SHP77 (cell line): ENCODE results near the gene CHST3.

ENCODE experiments used
- DNase-seq, 2 experiments: peaks; one replicate each; lab custom pipeline; 2025; lab: John Stamatoyannopoulos, UW

CHST3 gene

GRCh38 chr10:72056932-72057751, 92.9 kb downstream of the CHST3 start:
- DNase-seq = no peak

DNA sequence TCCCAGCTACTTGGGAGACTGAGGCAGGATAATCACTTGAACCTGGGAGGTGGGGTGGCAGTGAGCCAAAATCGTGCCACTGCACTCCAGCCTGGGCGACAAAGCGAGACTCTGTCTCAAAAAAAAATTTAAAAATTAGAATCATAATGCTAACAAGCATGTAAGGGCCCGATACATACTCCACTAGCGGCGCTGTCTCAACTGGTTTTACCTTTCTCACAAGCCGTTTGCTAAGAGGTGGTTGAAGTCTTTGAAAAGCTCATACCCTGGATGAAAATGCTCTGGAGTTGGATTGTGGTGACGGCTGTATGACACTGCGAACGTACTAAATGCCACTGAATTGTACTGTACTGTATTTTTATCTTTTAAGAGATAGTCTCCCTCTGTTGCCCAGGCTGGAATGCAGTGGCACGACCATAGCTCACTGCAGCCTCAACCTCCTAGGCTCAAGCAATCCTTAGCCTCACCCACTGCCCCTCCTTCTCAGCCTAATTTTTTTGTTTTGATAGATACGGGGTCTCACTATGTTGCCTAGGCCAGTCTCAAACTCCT, 94.2 kb downstream of the CHST3 start:
- no peak for DNase-seq

DNA sequence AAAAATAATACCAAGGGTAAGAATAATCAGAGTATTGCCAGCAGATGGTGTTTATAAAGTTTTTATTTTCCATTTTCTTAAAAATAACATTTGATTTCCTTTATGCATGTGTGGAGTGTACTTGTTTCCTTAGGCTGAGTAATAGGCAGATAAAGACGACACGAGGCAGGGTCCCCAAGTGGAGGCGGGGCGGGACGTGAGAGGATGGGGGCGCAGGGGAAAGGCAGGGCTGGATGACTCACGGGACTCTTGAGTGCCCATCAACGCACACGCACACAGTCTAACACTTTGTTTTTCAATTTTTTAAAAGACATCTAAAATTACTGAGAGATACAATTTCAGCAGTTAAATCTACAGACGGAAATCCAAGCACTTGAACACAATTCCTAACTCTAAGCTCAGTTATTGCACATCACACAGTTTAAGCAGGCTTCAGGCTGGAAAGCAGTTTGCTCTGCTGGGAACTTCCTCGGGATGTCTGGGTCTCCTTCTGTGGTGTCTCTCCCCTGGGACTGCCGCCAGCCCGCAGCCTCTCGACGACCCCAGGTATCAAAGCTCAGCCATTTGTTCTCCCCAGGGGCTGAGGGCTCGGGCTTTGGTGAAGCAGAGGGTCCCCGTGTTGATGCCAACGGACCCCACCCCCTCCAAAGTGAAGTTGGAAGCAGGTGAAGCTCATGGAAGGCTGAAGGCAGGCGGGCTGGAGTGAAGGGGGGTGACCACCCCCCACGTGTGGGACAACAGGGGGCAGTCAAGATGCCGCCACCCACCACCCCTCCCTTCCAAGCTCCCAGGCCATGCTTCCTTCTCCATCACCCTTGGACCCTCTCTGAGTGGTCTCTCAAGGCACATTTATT, 95.0 kb downstream of the CHST3 start:
- DNase-seq = no peak

DNA sequence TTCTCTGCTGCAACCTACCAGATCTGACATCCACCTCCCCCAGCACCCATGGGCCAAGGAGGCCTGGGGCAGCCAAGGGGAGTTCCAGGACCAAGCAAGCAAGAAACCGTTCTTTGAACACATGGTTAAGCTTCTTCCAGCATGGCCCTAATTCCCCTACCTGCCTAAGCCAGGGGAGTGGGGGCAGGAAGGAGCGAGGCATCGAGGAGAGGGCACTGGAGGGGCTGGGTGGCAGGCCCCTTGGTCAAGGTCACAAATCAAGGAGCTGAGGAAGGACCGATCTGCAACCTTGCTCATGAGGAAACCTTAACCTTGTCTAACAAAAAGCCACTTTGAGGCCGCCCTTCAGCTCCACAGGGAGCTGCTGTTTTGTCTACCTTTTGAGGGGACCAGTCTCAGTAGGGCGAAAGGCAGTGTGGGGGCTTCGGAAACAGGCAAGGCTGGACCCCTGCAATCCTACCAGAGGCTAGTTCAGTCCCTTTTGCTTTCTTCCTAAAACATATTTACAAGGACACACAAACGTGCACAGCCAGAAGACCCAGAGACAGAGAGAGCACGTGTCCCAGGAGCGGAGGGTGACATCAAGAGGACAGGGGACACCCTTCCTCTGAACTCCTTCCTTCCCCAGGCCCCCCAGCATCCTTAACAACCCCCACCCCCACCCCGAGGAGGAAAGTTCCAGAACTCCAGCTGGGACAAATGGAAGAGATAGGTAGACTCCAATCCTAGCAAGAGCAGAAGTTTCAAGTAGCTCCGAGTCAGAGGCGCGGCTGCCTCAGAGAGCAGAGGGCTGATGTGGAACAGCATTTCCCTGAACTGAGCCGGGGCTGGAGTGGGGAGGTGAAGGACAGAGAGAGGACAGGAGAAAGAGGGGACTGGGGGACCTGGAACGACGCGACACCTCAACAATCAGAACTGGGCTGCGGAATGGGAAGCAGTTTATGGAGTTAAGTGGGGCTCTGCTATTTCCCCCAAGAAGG, 95.9 kb downstream of the CHST3 start:
- DNase-seq = no peak

- no peak for DNase-seq
Observed at GRCh38 chr10:72061491-72061890, 97.3 kb downstream of the CHST3 start.

DNA sequence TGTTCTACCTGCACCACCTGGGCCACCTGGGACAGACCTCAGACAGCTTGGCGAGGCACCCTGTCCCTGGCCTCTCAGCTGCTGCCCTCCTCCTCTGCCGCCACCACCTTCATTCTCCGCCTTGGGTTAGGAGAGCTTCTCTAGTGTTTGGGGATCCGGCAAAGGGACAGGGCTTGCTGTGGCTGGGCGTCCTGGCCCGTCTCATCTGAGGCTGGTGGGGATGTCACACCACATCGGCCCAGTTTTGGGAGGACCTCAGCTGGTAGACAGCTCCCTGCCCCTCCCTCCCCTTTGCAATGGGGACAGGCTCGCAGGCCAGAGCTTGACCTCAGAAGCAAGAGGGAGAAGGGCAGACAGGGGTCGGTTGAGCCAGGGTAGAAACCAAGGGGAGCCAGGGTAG, 97.7 kb downstream of the CHST3 start:
- DNase-seq = no peak

GRCh38 chr10:72062382-72062781, 98.2 kb downstream of the CHST3 start:
- DNase-seq = no peak
